ENCODE results near the gene DNAH6. TPM values are rescaled to one million over a fixed set of nuclear protein-coding genes. Genes with fewer than 3 reads are reported as not detected.

The DNAH6 gene
- total RNA-seq, 1 experiment from 2014 or later: 0.26 TPM

- H3K4ac ChIP-seq (ENCODE audit: low read depth, low read length): no peak overlapping the region
- Mint-ChIP-seq H3K9me3 (peaks cover 22 to 23% of the 10 kb centered on the region in 2 experiments), H3K27me3 (ENCODE audit: low read depth) (peaks cover 3% of the 10 kb centered on the region; the same call in 1 of the 2 replicates), H3K4me3 (no peak overlapping the region), H3K4me1 (no peaks in the 10 kb centered on the region), H3K36me3 (ENCODE audit: insufficient read depth in 1 of 3, low read depth in 3 of 3) (peaks cover 3 to 11% (median 7%) of the 10 kb centered on the region in 3 experiments; a peak in 5 of 7 replicates), H3K27ac (no peak overlapping the region)
- no peaks in the 10 kb centered on the region for H3K27me3 ChIP-seq (ENCODE audit: insufficient read depth, low read length)
- H3K4me1 ChIP-seq (ENCODE audit: insufficient read depth, low read length): no peaks in the 10 kb centered on the region
- no peaks in the 10 kb centered on the region for H3K9me3 ChIP-seq (ENCODE audit: control insufficient read depth, low read depth, low read length)
- H3K27ac ChIP-seq (ENCODE audit: insufficient read length, low read depth, low read length): no peak overlapping the region
- no peaks in the 10 kb centered on the region for H3K79me1 ChIP-seq (ENCODE audit: insufficient read depth, low read depth, low read length, poor library complexity, severe bottlenecking)
- H2BK120ac ChIP-seq (ENCODE audit: low read depth, low read length, poor library complexity, severe bottlenecking): no peak overlapping the region
- no peak overlapping the region for H2AK5ac ChIP-seq (ENCODE audit: insufficient read length, low read length)
- H3K23ac ChIP-seq (ENCODE audit: insufficient read length, low read depth, low read length): no peak overlapping the region
- no peak overlapping the region for H2BK15ac ChIP-seq (ENCODE audit: low read depth, low read length)
- no peak overlapping the region for H2BK12ac ChIP-seq (ENCODE audit: insufficient read length, low read depth, low read length)
- no peak overlapping the region for H2BK5ac ChIP-seq (ENCODE audit: insufficient read length, low read length)
- no peak overlapping the region for H4K8ac ChIP-seq (replicated peaks; ENCODE audit: insufficient read length, low read depth, low read length)
- no peak overlapping the region for H2BK20ac ChIP-seq (ENCODE audit: low read depth, low read length, poor library complexity, severe bottlenecking)
- H3K56ac ChIP-seq (ENCODE audit: insufficient read length, low read depth, low read length): no peak overlapping the region
- no peak overlapping the region for H3K14ac ChIP-seq (ENCODE audit: insufficient read depth, low read length)
- no peak for DNase-seq
- no peak overlapping the region for H4K91ac ChIP-seq (ENCODE audit: insufficient read length, low read depth, low read length)
- no peaks in the 10 kb centered on the region for H3K79me2 ChIP-seq (ENCODE audit: insufficient read depth, low read length)
- no peak overlapping the region for H3K4me2 ChIP-seq (ENCODE audit: insufficient read depth, insufficient read length, low read length)
- H3T11ph ChIP-seq (ENCODE audit: low read length): no peak overlapping the region
- no peak overlapping the region for H4K5ac ChIP-seq (ENCODE audit: insufficient read length, low read depth, low read length)
- no peaks in the 10 kb centered on the region for H3K23me2 ChIP-seq (ENCODE audit: insufficient read length, low read depth, low read length, poor library complexity, severe bottlenecking)
- H3K9ac ChIP-seq (ENCODE audit: extremely low read depth, insufficient read length, low read length): no peak overlapping the region
- H2AFZ ChIP-seq (ENCODE audit: low read length): no peak overlapping the region
- TF ChIP-seq CTCF (conservative IDR thresholded peaks at IDR 0.05): no peak
- H3K18ac ChIP-seq (ENCODE audit: insufficient read length, low read depth, low read length): no peak overlapping the region
- no peaks in the 10 kb centered on the region for H4K20me1 ChIP-seq (ENCODE audit: control insufficient read depth, insufficient read depth, insufficient read length)
Observed at GRCh38 chr2:84559838-84560237, 43.5 kb downstream of the DNAH6 start.
